ENCODE data around the gene FGD5. TPM values are rescaled to one million over a fixed set of nuclear protein-coding genes. Genes with fewer than 3 reads are reported as not detected.
A peak's percentile ranks its signal among the peaks of the same experiment; 100 is the strongest.

The FGD5 gene
- total and polyA plus RNA-seq, 9 of the 15 experiments (the other 6 are each of a cell fraction or from before 2014, with no cell fraction given) = 0.18 TPM; not detected in 8

GRCh38 chr3:14947100-14947885 lies 128.5 kb downstream of the FGD5 start, which contains the start of gene NR2C2 (continued):
- TF ChIP-seq CCAR2 (IDR thresholded peaks at IDR 0.05; ENCODE audit: low read depth, low read length) (no peak), RREB1 (CRISPR knock-in tag; IDR thresholded peaks at IDR 0.05) (peak; percentile 81; the same call in 1 of the 2 replicates), BCOR (IDR thresholded peaks at IDR 0.05) (0 out of 2 replicates have a peak, but pooled peaks have one; percentile 20), ZHX1 (conservative IDR thresholded peaks at IDR 0.05; ENCODE audit: low read length) (peak; percentile 30; the same call in 1 of the 2 replicates), ZNF764 (CRISPR knock-in tag; IDR thresholded peaks at IDR 0.05; ENCODE audit: low read depth) (0 out of 2 replicates have a peak, but pooled peaks have one; percentile 40), NEUROD1 (IDR thresholded peaks at IDR 0.05; ENCODE audit: borderline replicate concordance, low read depth, low read length, partially characterized antibody) (peak; percentile 58), EWSR1 (IDR thresholded peaks at IDR 0.05; ENCODE audit: borderline replicate concordance, low read depth, partially characterized antibody) (no peak), ZEB2 (IDR thresholded peaks at IDR 0.05) (no peak), GMEB1 (CRISPR knock-in tag; IDR thresholded peaks at IDR 0.05) (peak; percentile 83), CEBPB (tag; IDR thresholded peaks at IDR 0.05) (no peak), GATA2 (CRISPR knock-in tag; IDR thresholded peaks at IDR 0.05) (no peak), MAFF (IDR thresholded peaks at IDR 0.05; ENCODE audit: low read length) (no peak)

Measured in K562 (cell line).